ENCODE measurements around the gene EXOC1. TPM values are rescaled to one million over a fixed set of nuclear protein-coding genes. Genes with fewer than 3 reads are reported as not detected.
"Not testable (repeated sequence)": the region's sequence is repeated elsewhere in the genome, so short reads cannot be mapped to it uniquely, and the experiment has no call there.

The EXOC1 gene
- total and polyA plus RNA-seq, 11 donors: 11.0 to 27.7 (median 21.4) TPM

DNA sequence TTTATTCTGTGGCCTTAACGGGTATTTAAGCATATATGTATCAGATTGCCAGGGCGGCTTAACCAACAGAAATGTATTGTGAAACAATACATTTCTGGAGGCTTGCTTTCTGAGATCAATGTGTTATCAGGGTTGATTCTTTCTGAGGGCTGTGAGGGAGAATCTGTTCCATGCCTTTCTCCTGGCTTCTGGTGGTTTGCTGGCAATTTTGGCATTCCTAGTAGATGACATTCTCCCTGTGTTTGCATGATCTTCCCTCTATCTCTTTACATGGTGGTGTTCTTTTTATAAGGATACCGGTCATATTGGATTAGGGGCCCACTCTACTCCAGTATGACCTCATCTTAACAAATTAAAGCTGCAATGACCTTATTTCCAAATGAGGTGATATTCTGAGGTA, 78.4 kb downstream of the EXOC1 start:
- peaks cover 0 to 4% (median 0%) of the 10 kb centered on the region in 12 donors for H3K4me1 ChIP-seq
- no peaks in the 10 kb centered on the region for H3K27me3 ChIP-seq
- peaks cover 0 to 58% (median 7%) of the 10 kb centered on the region in 12 donors for H3K9me3 ChIP-seq
- 76 to 84% (median 80%) methylated on average over 3 of the region's 3 CpGs for WGBS, 4 donors
- intact Hi-C loops (cut with DNase I): no loop called here
- no peak for DNase-seq
- no peak overlapping the region for H3K4me3 ChIP-seq
- no peak overlapping the region for H3K27ac ChIP-seq
- no peak for TF ChIP-seq POLR2A (IDR thresholded peaks at IDR 0.05)
- TF ChIP-seq, protein P1, sequence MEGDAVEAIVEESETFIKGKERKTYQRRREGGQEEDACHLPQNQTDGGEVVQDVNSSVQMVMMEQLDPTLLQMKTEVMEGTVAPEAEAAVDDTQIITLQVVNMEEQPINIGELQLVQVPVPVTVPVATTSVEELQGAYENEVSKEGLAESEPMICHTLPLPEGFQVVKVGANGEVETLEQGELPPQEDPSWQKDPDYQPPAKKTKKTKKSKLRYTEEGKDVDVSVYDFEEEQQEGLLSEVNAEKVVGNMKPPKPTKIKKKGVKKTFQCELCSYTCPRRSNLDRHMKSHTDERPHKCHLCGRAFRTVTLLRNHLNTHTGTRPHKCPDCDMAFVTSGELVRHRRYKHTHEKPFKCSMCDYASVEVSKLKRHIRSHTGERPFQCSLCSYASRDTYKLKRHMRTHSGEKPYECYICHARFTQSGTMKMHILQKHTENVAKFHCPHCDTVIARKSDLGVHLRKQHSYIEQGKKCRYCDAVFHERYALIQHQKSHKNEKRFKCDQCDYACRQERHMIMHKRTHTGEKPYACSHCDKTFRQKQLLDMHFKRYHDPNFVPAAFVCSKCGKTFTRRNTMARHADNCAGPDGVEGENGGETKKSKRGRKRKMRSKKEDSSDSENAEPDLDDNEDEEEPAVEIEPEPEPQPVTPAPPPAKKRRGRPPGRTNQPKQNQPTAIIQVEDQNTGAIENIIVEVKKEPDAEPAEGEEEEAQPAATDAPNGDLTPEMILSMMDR (IDR thresholded peaks at IDR 0.05): no peak
- peaks cover 0 to under 1% (median 0%) of the 10 kb centered on the region in 9 donors for H3K36me3 ChIP-seq
- no peak for ATAC-seq

DNA sequence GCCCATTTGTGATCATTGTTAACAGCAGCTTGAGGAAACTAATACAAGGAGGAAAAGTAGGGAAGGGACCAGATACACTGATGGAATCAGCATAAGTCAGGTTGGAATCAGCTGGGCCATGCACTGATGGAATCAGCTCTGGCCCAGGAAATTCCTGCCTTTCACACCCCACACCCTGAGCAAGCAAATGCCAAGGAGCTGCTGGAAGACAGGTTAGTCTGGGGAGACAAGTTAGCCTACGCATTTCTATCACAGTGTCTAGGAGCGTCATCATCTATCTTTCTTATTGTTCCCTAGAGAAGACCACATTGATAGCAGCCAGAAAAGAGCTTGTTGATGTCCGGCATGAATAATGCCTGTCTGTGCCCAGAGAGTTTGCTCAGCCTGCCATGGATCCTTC, 79.1 kb downstream of the EXOC1 start:
- ATAC-seq (no peak), DNase-seq (no peak)
- 80 to 89% (median 86%) methylated on average over 3 of the region's 3 CpGs for WGBS, 4 donors
- Histone ChIP-seq H3K27ac (no peak overlapping the region), H3K4me3 (no peak overlapping the region), H3K9me3 (peaks cover 0 to 64% (median 10%) of the 10 kb centered on the region in 12 donors), H3K27me3 (no peaks in the 10 kb centered on the region), H3K36me3 (peaks cover 0 to 6% (median 0%) of the 10 kb centered on the region in 9 donors), H3K4me1 (peaks cover 0 to 4% (median 0%) of the 10 kb centered on the region in 12 donors)
- intact Hi-C loops (cut with DNase I): no loop called here
- no peak for TF ChIP-seq POLR2A (IDR thresholded peaks at IDR 0.05)
- TF ChIP-seq, protein P1 (IDR thresholded peaks at IDR 0.05): no peak

DNA sequence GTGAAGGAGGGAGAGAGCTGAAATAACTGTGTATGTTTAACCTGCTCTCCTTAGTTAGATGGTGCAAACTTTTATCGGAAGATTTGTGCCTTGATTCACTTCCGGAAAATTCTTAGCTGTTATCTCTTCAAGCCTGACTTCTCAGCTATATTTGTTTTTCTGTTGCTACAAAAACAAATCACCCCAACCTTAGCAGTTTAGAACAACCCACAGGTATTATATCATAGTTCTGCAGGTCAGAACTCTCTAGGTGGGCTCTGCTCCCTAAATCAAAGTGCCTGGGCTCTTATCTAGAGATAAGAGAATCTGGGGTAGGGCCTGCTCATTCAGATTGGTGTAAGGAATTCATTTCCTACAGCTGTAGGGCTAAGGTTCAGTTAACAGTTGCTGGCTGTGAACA, 80.2 kb downstream of the EXOC1 start:
- H3K27ac ChIP-seq: no peak overlapping the region
- TF ChIP-seq, protein P1 (IDR thresholded peaks at IDR 0.05): no peak
- no peak for TF ChIP-seq POLR2A (IDR thresholded peaks at IDR 0.05)

DNA sequence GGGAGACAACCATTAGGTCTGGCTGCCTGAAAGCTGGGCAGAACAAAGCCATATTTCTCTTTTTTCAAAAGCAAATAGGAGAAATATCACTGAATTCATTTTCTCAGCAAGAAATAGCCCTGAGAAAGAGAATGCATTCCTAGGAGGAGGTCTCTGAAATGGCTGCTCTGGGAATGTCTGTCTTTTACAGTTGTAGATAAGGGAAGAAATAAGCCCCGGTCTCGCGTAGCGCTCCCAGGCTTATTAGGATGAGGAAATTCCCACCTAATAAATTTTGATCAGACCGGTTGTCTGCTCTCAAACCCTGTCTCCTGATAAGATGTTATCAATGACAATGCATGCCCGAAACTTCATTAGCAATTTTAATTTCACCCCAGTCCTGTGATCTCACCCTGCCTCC, 82.5 kb downstream of the EXOC1 start:
- H3K27me3 ChIP-seq; H3K4me3 ChIP-seq; ATAC-seq; H3K27ac ChIP-seq; DNase-seq; intact Hi-C loops (cut with DNase I); H3K4me1 ChIP-seq: not testable (repeated sequence)
- 91 to 98% (median 95%) methylated on average over 6 of the region's 6 CpGs for WGBS, 4 donors
- Histone ChIP-seq H3K9me3 (peaks cover 0 to 81% (median 11%) of the 10 kb centered on the region in 12 donors), H3K36me3 (peaks cover 0 to 35% (median 4%) of the 10 kb centered on the region in 9 donors)

More for the DNA sequence above, 80.2 kb downstream of the EXOC1 start:
- 46 to 58% (median 50%) methylated on average over 2 of the region's 2 CpGs for WGBS, 4 donors
- DNase-seq (no peak), ATAC-seq (no peak)
- Histone ChIP-seq H3K4me3 (no peak overlapping the region), H3K27me3 (no peaks in the 10 kb centered on the region), H3K4me1 (peaks cover 0 to 4% (median 0%) of the 10 kb centered on the region in 12 donors), H3K36me3 (peaks cover 0 to 17% (median 3%) of the 10 kb centered on the region in 9 donors), H3K9me3 (peaks cover 0 to 68% (median 11%) of the 10 kb centered on the region in 12 donors)
- intact Hi-C loops (cut with DNase I): no loop called here

DNA sequence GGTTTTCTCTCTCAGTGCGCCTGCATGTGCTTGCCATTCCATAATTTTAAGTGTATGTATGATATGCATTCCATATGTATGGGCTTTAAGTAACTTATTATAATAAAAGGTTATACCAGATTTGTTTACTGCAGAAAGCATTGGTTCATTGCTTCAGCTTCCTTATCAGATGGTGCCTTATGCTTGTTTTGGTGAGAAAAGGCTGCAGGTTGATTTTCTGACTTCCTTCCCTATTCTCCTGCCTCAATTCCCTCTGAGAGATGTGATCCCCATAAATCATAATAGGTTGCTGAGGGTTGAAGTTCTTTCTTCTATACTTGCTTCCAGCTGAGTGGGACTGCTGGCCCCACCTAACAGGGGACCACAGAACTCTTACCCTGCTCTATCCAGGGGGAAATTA, 85.0 kb downstream of the EXOC1 start:
- H3K27me3 ChIP-seq: no peaks in the 10 kb centered on the region
- H3K4me1 ChIP-seq: no peaks in the 10 kb centered on the region
- peaks cover 0 to 35% (median 4%) of the 10 kb centered on the region in 9 donors for H3K36me3 ChIP-seq
- 90 to 97% (median 94%) methylated on average over 1 of the region's 1 CpG for WGBS, 4 donors
- peaks cover 0 to 92% (median 11%) of the 10 kb centered on the region in 12 donors for H3K9me3 ChIP-seq
- no peak for ATAC-seq
- no peak overlapping the region for H3K4me3 ChIP-seq
- intact Hi-C loops (cut with DNase I): no loop called here
- H3K27ac ChIP-seq: no peak overlapping the region
- no peak for TF ChIP-seq POLR2A (IDR thresholded peaks at IDR 0.05)
- TF ChIP-seq, protein P1 (IDR thresholded peaks at IDR 0.05): no peak
- no peak for DNase-seq
